CD14-positive monocyte (primary cell): ENCODE data around the gene PPP1R12B. TPM values are rescaled to one million over a fixed set of nuclear protein-coding genes. Genes with fewer than 3 reads are reported as not detected.

Experiments
- DNase-seq, 3 donors: peaks; one replicate each; pipeline ENCODE4 v3.0.0-alpha.2; 2011 to 2022
- H2AFZ ChIP-seq: 2 replicates; pipeline ENCODE4 v1.6.0; 2012; ENCODE audit warnings: mild to moderate bottlenecking, low read depth, low read length, inconsistent platforms; ENCODE audit not compliant: insufficient read depth, poor library complexity, severe bottlenecking
- H3K27ac ChIP-seq, 2 donors: 1 replicate in 1 of 2; 2 replicates in 1 of 2; pipeline ENCODE4 v1.5.1; 2012 to 2013; ENCODE audit warnings: low read length in 2 of 2, control low read depth in 1 of 2, inconsistent platforms in 1 of 2, low read depth in 1 of 2, mild to moderate bottlenecking in 1 of 2
- H3K27me3 ChIP-seq, 2 donors: one replicate each; pipeline versions ENCODE4 v1.6.0 to v1.6.1; 2011 to 2013; ENCODE audit warnings: low read length in 2 of 2; ENCODE audit not compliant: control insufficient read depth in 2 of 2, insufficient read depth in 2 of 2
- H3K36me3 ChIP-seq, 2 donors: replicated peaks in 1 of 2; 1 replicate in 1 of 2; 2 replicates in 1 of 2; pipeline versions ENCODE4 v1.5.1 to v1.6.1; 2012 to 2013; ENCODE audit warnings: low read length in 2 of 2, control low read depth in 1 of 2, inconsistent platforms in 1 of 2, mild to moderate bottlenecking in 1 of 2; ENCODE audit not compliant: insufficient read depth in 2 of 2, control insufficient read depth in 1 of 2
- H3K4me1 ChIP-seq, 2 donors: 1 replicate in 1 of 2; 2 replicates in 1 of 2; pipeline versions ENCODE4 v1.5.1 to v1.6.1; 2012 to 2013; ENCODE audit warnings: low read length in 2 of 2, control low read depth in 1 of 2, inconsistent platforms in 1 of 2, mild to moderate bottlenecking in 1 of 2, moderate library complexity in 1 of 2; ENCODE audit not compliant: insufficient read depth in 2 of 2, control insufficient read depth in 1 of 2
- H3K4me2 ChIP-seq: replicated peaks from 2 replicates; pipeline ENCODE3; 2012; ENCODE audit warnings: low read length, moderate library complexity, mild to moderate bottlenecking; ENCODE audit not compliant: poor library complexity, severe bottlenecking; ENCODE audit errors: extremely low read depth
- H3K4me3 ChIP-seq, 3 experiments: fragments of 200-600 bp in 1 of 3; sonication (generic) in 1 of 3; replicated peaks in 1 of 3; 1 replicate in 2 of 3; 2 replicates in 1 of 3; pipeline ENCODE4 v1.5.1; 2011 to 2013; ENCODE audit warnings: low read length in 3 of 3, mild to moderate bottlenecking in 3 of 3, control low read depth in 2 of 3, low read depth in 2 of 3, inconsistent platforms in 1 of 3, moderate library complexity in 1 of 3
- H3K79me2 ChIP-seq: 2 replicates; pipeline ENCODE4 v1.6.0; 2012; ENCODE audit warnings: mild to moderate bottlenecking, control low read depth, inconsistent platforms, low read length, moderate library complexity; ENCODE audit not compliant: insufficient read depth
- H3K9ac ChIP-seq: 2 replicates; pipeline ENCODE4 v1.6.0; 2017; ENCODE audit warnings: low read length, mild to moderate bottlenecking; ENCODE audit not compliant: insufficient read depth, poor library complexity, severe bottlenecking
- H3K9me3 ChIP-seq, 2 donors: replicated peaks in 1 of 2; 1 replicate in 1 of 2; 2 replicates in 1 of 2; pipeline versions ENCODE4 v1.5.1 to v1.6.1; 2012 to 2013; ENCODE audit warnings: low read length in 2 of 2, control low read depth in 1 of 2; ENCODE audit not compliant: control insufficient read depth in 1 of 2, insufficient read depth in 1 of 2
- H4K20me1 ChIP-seq: 2 replicates; pipeline ENCODE4 v1.6.0; 2012; ENCODE audit warnings: mild to moderate bottlenecking, low read length, control low read depth, moderate library complexity; ENCODE audit not compliant: insufficient read depth
- H3K27ac Mint-ChIP-seq, 7 donors: one replicate each; pipeline ENCODE4 v1.8.0; 2020; ENCODE audit warnings: mild to moderate bottlenecking in 7 of 7, mixed read lengths in 7 of 7, moderate library complexity in 6 of 7, inconsistent platforms in 2 of 7
- H3K27me3 Mint-ChIP-seq, 3 donors: one replicate each; pipeline ENCODE4 v1.8.0; 2021 to 2022; ENCODE audit warnings: low read depth in 3 of 3, mild to moderate bottlenecking in 3 of 3, mixed read lengths in 3 of 3, moderate library complexity in 3 of 3, inconsistent platforms in 1 of 3
- H3K36me3 Mint-ChIP-seq, 2 donors: one replicate each; pipeline ENCODE4 v1.8.0; 2020; ENCODE audit warnings: mixed read lengths in 2 of 2, inconsistent platforms in 1 of 2, mild to moderate bottlenecking in 1 of 2
- H3K4me1 Mint-ChIP-seq: one replicate; pipeline ENCODE4 v1.8.0; 2020; ENCODE audit warnings: mild to moderate bottlenecking, mixed read lengths
- H3K4me3 Mint-ChIP-seq, 2 donors: one replicate each; pipeline ENCODE4 v1.8.0; 2020; ENCODE audit warnings: mild to moderate bottlenecking in 2 of 2, mixed read lengths in 2 of 2, moderate library complexity in 1 of 2
- H3K9me3 Mint-ChIP-seq, 7 donors: one replicate each; pipeline ENCODE4 v1.8.0; 2020 to 2022; ENCODE audit warnings: mixed read lengths in 7 of 7, mild to moderate bottlenecking in 6 of 7, moderate library complexity in 6 of 7, inconsistent platforms in 2 of 7
- WGBS: methylation state at CpG from one replicate; pipeline ENCODE4 v1.1.5; 2013; ENCODE audit warnings: missing lambda C conversion rate; ENCODE audit not compliant: insufficient coverage; 5-methylcytosine and 5-hydroxymethylcytosine counted together
- intact Hi-C, 2 donors: fragments of 100-400 bp; cut with micrococcal nuclease; formaldehyde crosslinking; loops; one replicate each; pipeline versions ENCODE4 v1.15.0 to v1.15.1; 2023
- polyA plus RNA-seq, 3 donors: library from polyadenylated mRNA; depleted of rRNA in 1 of 3; unstranded in 2 of 3; stranded (reverse) in 1 of 3; fragments of 300-500 nt in 2 of 3; fragments of >200 nt in 1 of 3; fragmentation: Illumina TruSeq in 2 of 3; gene quantifications; 1 replicate in 2 of 3; 2 replicates in 1 of 3; pipeline ENCODE4 v1.2.3, GENCODE V29; 2012 to 2021
- TF ChIP-seq, protein P1 (sequence below): fragments of 200-600 bp; IDR thresholded peaks from one replicate; pipeline ENCODE4 v1.8.0; 2022; ENCODE audit warnings: antibody characterized with exemption, mild to moderate bottlenecking

The PPP1R12B gene
- polyA plus RNA-seq, 3 donors = 1.3 to 12.2 (median 1.7) TPM

DNA sequence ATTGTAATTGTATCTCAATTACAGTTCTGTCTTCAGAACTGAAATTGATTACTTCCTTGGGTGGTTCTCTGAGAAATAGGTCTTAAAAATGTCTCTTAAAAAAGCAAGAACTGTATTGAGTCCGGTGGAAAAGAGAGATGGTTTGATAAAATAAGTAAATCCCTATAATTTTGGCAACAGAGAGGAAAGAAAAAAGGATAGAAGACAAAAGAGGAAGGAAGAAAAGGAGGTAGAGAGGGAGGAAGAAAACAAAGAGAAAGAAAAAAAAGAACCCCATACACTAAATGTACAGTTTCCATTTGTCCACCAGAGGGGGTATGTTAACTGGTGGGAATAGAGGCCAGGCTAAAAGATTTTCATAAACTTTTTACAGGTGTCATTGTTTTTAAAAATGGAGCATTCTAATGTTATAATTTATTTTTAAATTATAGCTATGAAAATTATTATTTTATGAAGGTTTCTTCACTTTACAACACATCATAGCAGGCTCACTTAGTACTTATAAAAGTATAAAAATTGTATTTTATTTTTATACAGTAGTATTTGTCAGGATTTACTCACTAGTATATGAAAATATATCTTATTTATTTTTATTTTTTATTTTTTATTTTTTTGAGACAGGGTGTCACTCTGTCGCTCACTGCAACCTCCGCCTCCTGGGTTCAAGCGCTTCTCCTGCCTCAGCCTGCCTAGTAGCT, 4.7 kb upstream of the PPP1R12B start:
- no peaks in the 10 kb centered on the region for H4K20me1 ChIP-seq
- TF ChIP-seq, protein P1, sequence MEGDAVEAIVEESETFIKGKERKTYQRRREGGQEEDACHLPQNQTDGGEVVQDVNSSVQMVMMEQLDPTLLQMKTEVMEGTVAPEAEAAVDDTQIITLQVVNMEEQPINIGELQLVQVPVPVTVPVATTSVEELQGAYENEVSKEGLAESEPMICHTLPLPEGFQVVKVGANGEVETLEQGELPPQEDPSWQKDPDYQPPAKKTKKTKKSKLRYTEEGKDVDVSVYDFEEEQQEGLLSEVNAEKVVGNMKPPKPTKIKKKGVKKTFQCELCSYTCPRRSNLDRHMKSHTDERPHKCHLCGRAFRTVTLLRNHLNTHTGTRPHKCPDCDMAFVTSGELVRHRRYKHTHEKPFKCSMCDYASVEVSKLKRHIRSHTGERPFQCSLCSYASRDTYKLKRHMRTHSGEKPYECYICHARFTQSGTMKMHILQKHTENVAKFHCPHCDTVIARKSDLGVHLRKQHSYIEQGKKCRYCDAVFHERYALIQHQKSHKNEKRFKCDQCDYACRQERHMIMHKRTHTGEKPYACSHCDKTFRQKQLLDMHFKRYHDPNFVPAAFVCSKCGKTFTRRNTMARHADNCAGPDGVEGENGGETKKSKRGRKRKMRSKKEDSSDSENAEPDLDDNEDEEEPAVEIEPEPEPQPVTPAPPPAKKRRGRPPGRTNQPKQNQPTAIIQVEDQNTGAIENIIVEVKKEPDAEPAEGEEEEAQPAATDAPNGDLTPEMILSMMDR = peak; percentile 86
- intact Hi-C loops = loop anchor here in 1 of 2 donors (10.0 kb wide), 1 partner anchor 541 kb away; the partner anchor contains the start of gene RABIF
- peak overlapping the region in 1 of 7 donors; percentile 46 for H3K27ac Mint-ChIP-seq
- no peak overlapping the region for H2AFZ ChIP-seq
- peaks cover 26% of the 10 kb centered on the region for H3K79me2 ChIP-seq
- H3K4me1 ChIP-seq = peaks cover 14 to 28% of the 10 kb centered on the region in 2 donors
- H3K27ac ChIP-seq = no peak overlapping the region
- H3K27me3 Mint-ChIP-seq = peaks cover 0 to 3% (median 0%) of the 10 kb centered on the region in 3 donors
- H3K4me1 Mint-ChIP-seq = peaks cover 22% of the 10 kb centered on the region
- no peaks in the 10 kb centered on the region for H3K36me3 Mint-ChIP-seq
- H3K4me3 ChIP-seq = no peak overlapping the region
- H3K36me3 ChIP-seq = no peaks in the 10 kb centered on the region
- no peaks in the 10 kb centered on the region for H3K27me3 ChIP-seq
- peak; percentile 17 to 55 (median 43) for DNase-seq
- peak overlapping the region; percentile 47 for H3K4me2 ChIP-seq
- WGBS = no CpG with 5 or more reads among the region's 4 CpGs
- no peaks in the 10 kb centered on the region for H3K9me3 ChIP-seq
- H3K9ac ChIP-seq = no peak overlapping the region
- H3K4me3 Mint-ChIP-seq = peak overlapping the region in 1 of 2 donors; percentile 79
- H3K9me3 Mint-ChIP-seq = no peaks in the 10 kb centered on the region

DNA sequence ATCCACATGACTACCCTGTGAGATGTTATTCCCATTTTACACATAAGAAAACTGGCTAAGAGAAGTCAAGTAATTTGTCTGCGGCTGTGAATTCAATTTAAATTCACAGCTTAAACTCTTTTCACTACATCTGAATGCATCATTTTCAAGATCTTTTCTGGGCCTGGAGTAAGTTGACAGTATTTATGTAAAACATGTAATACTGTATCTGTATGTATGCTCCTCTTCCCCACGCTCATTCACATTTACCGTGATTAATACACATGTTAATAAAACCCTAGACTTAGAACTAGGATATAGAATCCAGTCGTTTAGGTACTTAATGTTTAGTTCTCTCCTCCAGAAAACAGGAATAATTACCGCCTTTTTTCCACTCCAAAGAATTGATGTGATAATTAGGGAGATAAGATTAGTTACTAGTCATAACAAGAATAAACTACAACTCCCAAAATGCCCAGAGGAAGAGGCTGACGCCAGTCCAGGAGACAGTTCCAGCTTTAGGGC, 442 bp upstream of the PPP1R12B start:
- H3K27ac ChIP-seq = no peak overlapping the region
- no peaks in the 10 kb centered on the region for H3K27me3 ChIP-seq
- peak overlapping the region; percentile 92 for H3K9ac ChIP-seq
- Mint-ChIP-seq H3K9me3 (no peaks in the 10 kb centered on the region), H3K4me1 (peaks cover 34% of the 10 kb centered on the region), H3K27ac (peak overlapping the region in 5 of 7 donors; percentile 90 to 97 (median 94)), H3K4me3 (peak overlapping the region in 1 of 2 donors; percentile 97), H3K36me3 (peaks cover 0 to 4% of the 10 kb centered on the region in 2 donors), H3K27me3 (peaks cover 0 to 3% (median 1%) of the 10 kb centered on the region in 3 donors)
- H3K4me3 ChIP-seq = peak overlapping the region in 1 of 3 experiments; percentile 94
- no peak for DNase-seq
- TF ChIP-seq, protein P1 = no peak
- H3K4me2 ChIP-seq = no peak overlapping the region
- peaks cover 15% of the 10 kb centered on the region for H4K20me1 ChIP-seq
- H2AFZ ChIP-seq = no peak overlapping the region
- peaks cover 45% of the 10 kb centered on the region for H3K79me2 ChIP-seq
- WGBS = 0% methylated on average over 1 of the region's 6 CpGs
- intact Hi-C loops = loop anchor here in 1 of 2 donors (10.0 kb wide), 1 partner anchor 537 kb away; the partner anchor contains the start of gene RABIF
- H3K36me3 ChIP-seq = no peaks in the 10 kb centered on the region
- peaks cover 16 to 27% of the 10 kb centered on the region in 2 donors for H3K4me1 ChIP-seq
- no peaks in the 10 kb centered on the region for H3K9me3 ChIP-seq
